HCT116 (cell line): ENCODE measurements around the gene AXIN2. TPM values are rescaled to one million over a fixed set of nuclear protein-coding genes. Genes with fewer than 3 reads are reported as not detected.
A peak's percentile ranks its signal among the peaks of the same experiment; 100 is the strongest.

ENCODE experiments used
- ATAC-seq: fragments of 200-7000 bp; cut with Tn5 transposase; 2 replicates; pipeline ENCODE4 v1.9.1; 2020; ENCODE audit warnings: mild to moderate bottlenecking, moderate library complexity
- BruUV-seq: library from RNA; stranded (reverse); fragments of 400-500 nt; replicated peaks from 2 replicates; lab custom pipeline; 2021; lab: Mats Ljungman, UMichigan
- CTCF ChIA-PET: fragments of 300-600 bp; sonication (Branson Sonifier 250); formaldehyde crosslinking; loops from one replicate; lab custom pipeline; 2021; ENCODE audit warnings: antibody characterized with exemption; lab: Charles Lee
- POLR2A ChIA-PET: fragments of 300-600, 350-600 bp; sonication (Branson Sonifier 250); formaldehyde crosslinking; loops from one replicate; lab custom pipeline; 2021; ENCODE audit warnings: antibody characterized with exemption; lab: Charles Lee
- RAD21 ChIA-PET, 2 experiments: fragments of 300-600 bp; sonication (Branson Sonifier 250); formaldehyde crosslinking; loops; one replicate each; lab custom pipeline; 2023; ENCODE audit warnings: low total read pairs in 2 of 2; ENCODE audit not compliant: uncharacterized antibody in 2 of 2, unreplicated experiment in 2 of 2, low non-redundant PET in 1 of 2; lab: Charles Lee
- DNase-seq: peaks from one replicate; pipeline ENCODE4 v3.0.0-alpha.2; 2010; ENCODE audit warnings: low read depth, low spot score
- H2AFZ ChIP-seq: fragments of 200-600 bp; shearing (Covaris generic), sonication (generic); 2 replicates; pipeline ENCODE4 v1.6.1; 2017; ENCODE audit warnings: low read depth, mixed run types, mixed read lengths, antibody characterized with exemption, low read length; ENCODE audit not compliant: poor library complexity, severe bottlenecking
- H3K27ac ChIP-seq: 2 replicates; pipeline ENCODE4 v1.5.1; 2012; ENCODE audit warnings: low read depth, low read length
- H3K27me3 ChIP-seq: fragments of 200-600 bp; sonication (generic); 2 replicates; pipeline ENCODE4 v1.6.1; 2016; ENCODE audit warnings: mixed run types, low read length, mixed read lengths; ENCODE audit not compliant: insufficient read depth
- H3K36me3 ChIP-seq, 2 experiments: fragments of 200-500 bp in 1 of 2; fragments of 200-600 bp in 1 of 2; sonication (Bioruptor generic) in 1 of 2; sonication (generic) in 1 of 2; 2 replicates each; pipeline versions ENCODE4 v1.5.1 to v1.6.1; 2014 to 2016; ENCODE audit warnings: low read length in 2 of 2, inconsistent platforms in 1 of 2, mixed read lengths in 1 of 2, mixed run types in 1 of 2; ENCODE audit not compliant: insufficient read depth in 2 of 2, control insufficient read depth in 1 of 2
- H3K4me1 ChIP-seq, 2 experiments: fragments of 200-600 bp in 1 of 2; sonication (generic) in 1 of 2; 2 replicates each; pipeline versions ENCODE4 v1.5.1 to v1.6.1; 2012 to 2017; ENCODE audit warnings: low read length in 2 of 2, inconsistent platforms in 1 of 2, mild to moderate bottlenecking in 1 of 2, mixed read lengths in 1 of 2, mixed run types in 1 of 2, moderate library complexity in 1 of 2; ENCODE audit not compliant: insufficient read depth in 2 of 2, control insufficient read depth in 1 of 2
- H3K4me2 ChIP-seq: fragments of 200-600 bp; sonication (generic); 2 replicates; pipeline ENCODE4 v1.6.1; 2017; ENCODE audit warnings: mixed run types, low read length, mixed read lengths
- H3K4me3 ChIP-seq, 2 experiments: fragments of 200-600 bp in 1 of 2; sonication (generic) in 1 of 2; replicated peaks in 1 of 2; 2 replicates each; pipeline ENCODE4 v1.5.1; 2011 to 2016; ENCODE audit warnings: low read length in 2 of 2, control low read depth in 1 of 2, low read depth in 1 of 2, mild to moderate bottlenecking in 1 of 2, mixed read lengths in 1 of 2, mixed run types in 1 of 2
- H3K79me2 ChIP-seq: fragments of 200-600 bp; sonication (generic); 2 replicates; pipeline ENCODE4 v1.6.1; 2017; ENCODE audit warnings: mild to moderate bottlenecking, mixed run types, low read length, moderate library complexity, mixed read lengths; ENCODE audit not compliant: insufficient read depth
- H3K9ac ChIP-seq: fragments of 200-600 bp; sonication (generic); 2 replicates; pipeline ENCODE4 v1.6.1; 2016; ENCODE audit warnings: low read length, mixed read lengths
- H3K9me2 ChIP-seq: fragments of 200-600 bp; sonication (generic), shearing (Covaris generic); 2 replicates; pipeline ENCODE4 v1.6.1; 2017; ENCODE audit warnings: mixed run types, mild to moderate bottlenecking, moderate library complexity; ENCODE audit not compliant: insufficient read depth
- H3K9me3 ChIP-seq, 2 experiments: fragments of 200-500 bp in 1 of 2; fragments of 200-600 bp in 1 of 2; sonication (Bioruptor generic) in 1 of 2; sonication (generic) in 1 of 2; 2 replicates each; pipeline ENCODE4 v1.6.1; 2014 to 2017; ENCODE audit warnings: low read length in 2 of 2, mixed read lengths in 2 of 2, inconsistent platforms in 1 of 2, low read depth in 1 of 2, mild to moderate bottlenecking in 1 of 2, mixed run types in 1 of 2, moderate library complexity in 1 of 2; ENCODE audit not compliant: control insufficient read depth in 1 of 2, insufficient read depth in 1 of 2
- H4K20me1 ChIP-seq: fragments of 200-600 bp; sonication (generic), shearing (Covaris generic); 2 replicates; pipeline ENCODE4 v1.6.1; 2017; ENCODE audit warnings: mixed run types, mild to moderate bottlenecking, moderate library complexity; ENCODE audit not compliant: insufficient read depth
- ATF3 ChIP-seq: IDR thresholded peaks from 2 replicates; pipeline ENCODE4 v1.6.1; 2012
- CBX3 ChIP-seq: IDR thresholded peaks from 2 replicates; pipeline ENCODE4 v1.6.1; 2012; ENCODE audit warnings: low read depth
- CEBPB ChIP-seq: IDR thresholded peaks from 2 replicates; pipeline ENCODE4 v1.6.1; 2012; ENCODE audit warnings: low read depth
- ELF1 ChIP-seq: IDR thresholded peaks from 2 replicates; pipeline ENCODE4 v1.6.1; 2012; ENCODE audit warnings: low read depth, borderline replicate concordance
- EZH2phosphoT487 ChIP-seq: fragments of 200-600 bp; IDR thresholded peaks from 2 replicates; pipeline ENCODE4 v1.6.1; 2018; ENCODE audit warnings: antibody characterized with exemption, borderline replicate concordance
- JUND ChIP-seq: IDR thresholded peaks from 2 replicates; pipeline ENCODE4 v1.6.1; 2012
- POLR2AphosphoS5 ChIP-seq: IDR thresholded peaks from 2 replicates; pipeline ENCODE4 v1.6.1; 2011; ENCODE audit warnings: mild to moderate bottlenecking, low read depth, low read length, moderate library complexity
- SIN3A ChIP-seq: IDR thresholded peaks from 2 replicates; pipeline ENCODE4 v1.6.1; 2012; ENCODE audit warnings: low read depth
- SP1 ChIP-seq: IDR thresholded peaks from 2 replicates; pipeline ENCODE4 v1.6.1; 2012; ENCODE audit warnings: low read depth
- TCF7L2 ChIP-seq: IDR thresholded peaks from 2 replicates; pipeline ENCODE4 v1.7.0; 2011; ENCODE audit warnings: borderline replicate concordance, inconsistent platforms; ENCODE audit not compliant: insufficient read depth, insufficient read length; ENCODE audit errors: extremely low read depth
- intact Hi-C: fragments of 100-400 bp; cut with micrococcal nuclease; formaldehyde crosslinking; loops from 2 replicates; pipeline ENCODE4 v1.10.0; 2022
- total RNA-seq: library from RNA; stranded (reverse); gene quantifications from one replicate; pipeline ENCODE4 v1.2.1, GENCODE V29; 2021; ENCODE audit not compliant: unreplicated experiment
- TF ChIP-seq, protein P1 (sequence below), 3 experiments: fragments of 200-600 bp in 1 of 3; sonication (generic) in 1 of 3; IDR thresholded peaks in 2 of 3; conservative IDR thresholded peaks in 1 of 3; 2 replicates each; pipeline ENCODE4 v1.5.1; 2012 to 2017; ENCODE audit warnings: low read depth in 2 of 3, low read length in 2 of 3, antibody characterized with exemption in 1 of 3, borderline replicate concordance in 1 of 3, control low read depth in 1 of 3, mild to moderate bottlenecking in 1 of 3, mixed read lengths in 1 of 3, mixed run types in 1 of 3, moderate library complexity in 1 of 3; ENCODE audit not compliant: insufficient read depth in 1 of 3

Gene AXIN2
- total RNA-seq, 1 experiment from 2014 or later: 7.1 TPM

- ChIA-PET POLR2A (no interaction called here), CTCF (no interaction called here), RAD21 (no interaction called here)
- DNase-seq (peak; percentile 31), ATAC-seq (peak; percentile 48)
- TF ChIP-seq, protein P1, sequence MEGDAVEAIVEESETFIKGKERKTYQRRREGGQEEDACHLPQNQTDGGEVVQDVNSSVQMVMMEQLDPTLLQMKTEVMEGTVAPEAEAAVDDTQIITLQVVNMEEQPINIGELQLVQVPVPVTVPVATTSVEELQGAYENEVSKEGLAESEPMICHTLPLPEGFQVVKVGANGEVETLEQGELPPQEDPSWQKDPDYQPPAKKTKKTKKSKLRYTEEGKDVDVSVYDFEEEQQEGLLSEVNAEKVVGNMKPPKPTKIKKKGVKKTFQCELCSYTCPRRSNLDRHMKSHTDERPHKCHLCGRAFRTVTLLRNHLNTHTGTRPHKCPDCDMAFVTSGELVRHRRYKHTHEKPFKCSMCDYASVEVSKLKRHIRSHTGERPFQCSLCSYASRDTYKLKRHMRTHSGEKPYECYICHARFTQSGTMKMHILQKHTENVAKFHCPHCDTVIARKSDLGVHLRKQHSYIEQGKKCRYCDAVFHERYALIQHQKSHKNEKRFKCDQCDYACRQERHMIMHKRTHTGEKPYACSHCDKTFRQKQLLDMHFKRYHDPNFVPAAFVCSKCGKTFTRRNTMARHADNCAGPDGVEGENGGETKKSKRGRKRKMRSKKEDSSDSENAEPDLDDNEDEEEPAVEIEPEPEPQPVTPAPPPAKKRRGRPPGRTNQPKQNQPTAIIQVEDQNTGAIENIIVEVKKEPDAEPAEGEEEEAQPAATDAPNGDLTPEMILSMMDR (IDR thresholded peaks at IDR 0.05 in 2 of 3, conservative IDR thresholded peaks at IDR 0.05 in 1 of 3; ENCODE audit: borderline replicate concordance in 1 of 3, insufficient read depth in 1 of 3, low read depth in 2 of 3, low read length in 2 of 3): no peak
- TF ChIP-seq ELF1 (no peak), SIN3A (no peak), POLR2AphosphoS5 (no peak), CBX3 (no peak), EZH2phosphoT487 (no peak), TCF7L2 (peak; percentile 74), ATF3 (no peak), CEBPB (no peak), JUND (no peak), SP1 (peak; percentile 18; the same call in 1 of the 2 replicates)
- BruUV-seq: no TSS peak
- Histone ChIP-seq H3K27me3 (no peaks in the 10 kb centered on the region), H4K20me1 (no peaks in the 10 kb centered on the region), H3K9me2 (no peaks in the 10 kb centered on the region), H3K27ac (peak overlapping the region; percentile 82), H2AFZ (peak overlapping the region; percentile 86), H3K4me3 (no peak overlapping the region), H3K9me3 (no peaks in the 10 kb centered on the region), H3K4me1 (peaks cover 23 to 41% of the 10 kb centered on the region in 2 experiments), H3K9ac (no peak overlapping the region), H3K4me2 (peak overlapping the region; percentile 36), H3K79me2 (no peaks in the 10 kb centered on the region), H3K36me3 (no peaks in the 10 kb centered on the region)
- intact Hi-C loops: no loop called here
Measured at GRCh38 chr17:65515959-65516948, 45.2 kb downstream of the AXIN2 start.
